HCT116 (cell line): ENCODE data around the gene CLEC18A.

Source experiments
- CTCF ChIP-seq, 3 experiments: fragments of 200-600 bp in 1 of 3; sonication (generic) in 1 of 3; IDR thresholded peaks in 2 of 3; conservative IDR thresholded peaks in 1 of 3; 2 replicates each; pipeline ENCODE4 v1.5.1; 2012 to 2017; ENCODE audit warnings: low read depth in 2 of 3, low read length in 2 of 3, antibody characterized with exemption in 1 of 3, borderline replicate concordance in 1 of 3, control low read depth in 1 of 3, mild to moderate bottlenecking in 1 of 3, mixed read lengths in 1 of 3, mixed run types in 1 of 3, moderate library complexity in 1 of 3; ENCODE audit not compliant: insufficient read depth in 1 of 3
- EZH2 ChIP-seq: fragments of 200-600 bp; sonication (generic); IDR thresholded peaks from 2 replicates; pipeline ENCODE4 v1.6.1; 2017; ENCODE audit warnings: antibody characterized with exemption, mixed run types
- POLR2A ChIP-seq: IDR thresholded peaks from 2 replicates; pipeline ENCODE4 v1.7.0; 2011; ENCODE audit warnings: borderline replicate concordance; ENCODE audit not compliant: insufficient read depth, insufficient read length; ENCODE audit errors: extremely low read depth
- SP1 ChIP-seq: IDR thresholded peaks from 2 replicates; pipeline ENCODE4 v1.6.1; 2012; ENCODE audit warnings: low read depth
- ZNF274 ChIP-seq: fragments of 200-500 bp; sonication (Bioruptor generic); IDR thresholded peaks from 2 replicates; pipeline ENCODE4 v1.6.1; 2014; ENCODE audit warnings: mild to moderate bottlenecking, low read depth, low read length, inconsistent platforms

- TF ChIP-seq CTCF (IDR thresholded peaks at IDR 0.05 in 2 of 3, conservative IDR thresholded peaks at IDR 0.05 in 1 of 3; ENCODE audit: borderline replicate concordance in 1 of 3, insufficient read depth in 1 of 3, low read depth in 2 of 3, low read length in 2 of 3) (no peak), EZH2 (no peak), POLR2A (no peak), SP1 (no peak), ZNF274 (no peak)
Measured at GRCh38 chr16:69935740-69936139, 15.4 kb upstream of the CLEC18A start.
